GM19239 (cell line): ENCODE data around the gene MAML3.

Source experiments
- DNase-seq: peaks from one replicate; pipeline ENCODE4 v3.0.0; 2011; ENCODE audit warnings: low spot score; ENCODE audit not compliant: insufficient read length
- FAIRE-seq: peaks from 2 replicates; lab custom pipeline; 2011; peaks lifted over from hg19 to GRCh38; lab: Jason Lieb, UNC

MAML3 gene

DNA sequence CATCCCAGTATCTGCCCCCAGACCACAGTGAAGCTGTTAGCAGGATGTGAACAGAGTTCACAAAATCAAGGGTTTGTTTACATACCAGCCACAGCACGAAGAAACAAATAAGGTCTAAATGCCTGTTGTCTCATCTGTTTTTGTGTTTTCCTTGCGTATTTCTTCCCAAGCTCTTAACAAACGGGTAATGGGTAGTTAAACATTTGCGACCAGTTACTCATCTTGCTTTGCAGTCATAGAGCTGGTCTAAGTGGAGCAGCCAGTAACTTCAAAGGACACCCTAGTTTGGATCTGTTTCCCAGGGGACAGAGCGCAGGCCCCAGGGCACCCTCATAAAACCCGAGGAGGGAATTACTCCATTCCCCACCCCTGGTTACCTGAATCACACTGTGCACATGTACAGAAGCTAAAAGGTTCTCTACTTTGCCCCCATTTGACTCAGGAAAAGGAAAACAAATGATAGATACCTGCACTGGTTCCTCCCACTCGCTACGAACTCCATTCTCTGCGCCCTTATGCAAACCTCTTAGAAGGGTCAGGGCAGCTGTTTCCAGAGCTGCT is 68.8 kb downstream of the MAML3 start:
- FAIRE-seq: no peak

DNA sequence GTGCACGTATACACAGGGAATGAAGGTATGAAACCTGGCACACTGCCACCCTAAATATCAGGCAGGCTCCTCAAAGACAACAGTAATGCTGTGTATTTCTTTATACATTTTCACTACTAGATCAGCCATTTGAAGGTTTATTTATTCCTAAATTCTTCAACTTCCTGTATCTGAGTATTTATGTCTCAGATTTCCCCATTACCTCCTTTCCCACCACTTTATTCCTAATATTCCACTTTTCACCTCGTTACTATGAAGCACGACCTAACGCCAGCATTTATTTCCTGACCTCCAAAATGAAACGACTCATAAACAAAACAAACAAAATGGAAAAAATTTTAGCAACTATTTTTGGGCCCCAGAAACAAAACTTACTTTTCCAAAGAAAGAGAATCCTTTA is 69.6 kb downstream of the MAML3 start:
- FAIRE-seq (no peak), DNase-seq (no peak)

More for the DNA sequence above, 68.8 kb downstream of the MAML3 start:
- DNase-seq: no peak

DNA sequence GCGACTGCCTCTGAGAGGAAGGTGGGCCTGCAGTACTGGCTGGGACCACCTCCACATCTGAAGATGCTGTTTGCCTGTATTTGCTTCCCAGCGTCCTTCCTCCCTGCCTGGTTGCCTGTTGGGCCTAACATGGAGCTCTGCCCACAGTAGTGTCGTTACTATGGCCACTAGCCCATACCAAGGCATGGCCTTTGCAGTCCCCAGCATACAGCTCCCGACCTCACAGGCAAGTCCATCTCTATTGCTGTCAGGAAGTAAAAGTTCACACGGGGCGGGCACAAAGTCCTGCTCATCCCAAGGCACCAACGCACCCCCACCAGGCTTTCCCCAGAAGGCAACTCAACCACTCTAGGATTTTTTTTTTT is 71.6 kb downstream of the MAML3 start:
- DNase-seq (no peak), FAIRE-seq (no peak)

DNA sequence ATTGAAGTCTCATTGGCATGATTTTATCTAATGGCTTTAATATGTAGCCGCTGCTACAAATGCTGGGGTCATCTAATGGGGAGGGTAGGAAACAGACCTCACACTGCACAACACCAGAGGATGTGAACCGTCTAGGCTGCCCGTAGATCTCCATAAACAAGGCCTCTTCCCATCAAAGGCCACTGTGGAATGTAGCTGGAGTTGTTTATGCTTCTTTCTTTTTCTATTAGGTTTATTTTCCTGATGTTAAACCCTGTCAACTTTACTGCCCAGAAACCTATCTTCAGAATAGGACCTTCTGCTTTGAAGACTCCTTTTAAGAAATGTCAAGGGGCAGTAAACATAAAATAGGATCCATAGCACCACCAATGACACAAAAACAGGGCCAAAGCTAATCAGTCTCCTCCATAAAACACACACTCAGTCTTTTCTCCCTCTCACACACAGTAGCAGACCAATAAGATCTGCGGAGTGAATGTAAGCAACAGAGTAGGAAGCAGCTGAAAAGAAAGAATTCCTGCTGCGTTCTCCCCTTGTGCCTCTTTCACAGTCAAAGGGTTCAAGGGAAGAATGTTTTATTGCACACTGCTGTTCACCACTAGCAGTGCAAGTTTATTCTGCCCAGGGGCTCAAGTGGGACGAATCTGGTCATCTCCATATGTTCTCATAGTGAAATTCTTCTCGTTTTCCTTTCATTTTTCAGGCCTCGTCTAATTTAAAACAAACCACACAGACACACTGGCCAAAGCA is 72.2 kb downstream of the MAML3 start:
- DNase-seq (no peak), FAIRE-seq (no peak)

DNA sequence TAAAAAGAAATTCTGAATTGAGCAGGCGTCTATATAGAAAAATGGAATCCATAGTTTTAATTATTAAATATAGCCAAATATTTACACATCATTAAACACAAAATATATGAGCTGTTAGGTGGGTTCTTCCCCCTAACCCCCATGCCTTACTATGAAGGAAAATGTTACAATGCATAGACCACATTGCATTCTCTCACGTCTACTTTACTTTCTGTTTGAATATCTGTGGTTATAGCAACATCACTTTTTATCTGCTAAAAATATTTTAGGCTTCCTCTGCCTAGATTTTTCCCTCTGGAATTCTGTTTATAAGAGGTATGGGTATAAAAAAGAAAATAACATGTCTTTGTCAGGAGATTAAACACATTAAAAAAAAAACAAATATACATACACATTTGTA is 73.1 kb downstream of the MAML3 start:
- no peak for FAIRE-seq

DNA sequence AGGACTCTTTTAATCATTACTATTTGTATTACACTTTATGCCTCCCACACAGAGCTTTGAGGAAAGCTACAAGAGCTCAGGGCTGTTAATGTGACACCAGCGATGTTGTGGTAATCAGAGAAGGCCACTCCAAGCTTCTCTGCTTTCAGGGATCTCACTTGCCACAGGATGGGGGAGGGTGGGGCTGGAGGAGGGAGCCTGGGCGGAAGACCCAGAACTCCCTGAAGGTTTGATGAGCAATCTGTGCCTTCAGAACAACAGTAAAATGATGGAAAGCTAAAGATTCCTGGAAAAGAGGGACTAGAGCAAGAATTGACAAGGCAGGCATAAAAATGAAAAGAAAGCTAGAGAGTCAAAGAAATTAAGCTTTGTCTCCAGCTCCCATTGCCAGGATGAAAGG is 75.6 kb downstream of the MAML3 start:
- DNase-seq (no peak), FAIRE-seq (no peak)

More for the DNA sequence above, 73.1 kb downstream of the MAML3 start:
- DNase-seq: no peak

DNA sequence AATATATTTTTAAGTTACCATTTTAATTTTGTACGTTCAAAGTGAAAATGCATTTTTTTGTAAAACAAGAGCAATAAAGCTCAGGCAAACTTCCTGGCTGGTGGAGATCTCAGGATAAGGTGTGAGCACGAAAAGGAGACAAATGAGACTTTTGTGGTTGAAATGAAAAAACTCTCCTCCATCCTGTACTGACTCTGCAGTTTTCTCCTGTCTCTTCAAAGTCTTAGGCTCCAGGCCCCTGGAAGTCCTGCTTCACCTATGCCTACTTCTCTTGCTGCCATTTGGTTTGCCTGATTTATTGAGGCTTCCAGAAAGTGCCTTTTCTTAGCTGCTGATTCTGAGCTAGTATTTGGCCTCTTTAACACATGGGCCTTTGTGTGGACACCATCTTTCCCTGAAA is 77.7 kb downstream of the MAML3 start:
- DNase-seq (no peak), FAIRE-seq (no peak)

DNA sequence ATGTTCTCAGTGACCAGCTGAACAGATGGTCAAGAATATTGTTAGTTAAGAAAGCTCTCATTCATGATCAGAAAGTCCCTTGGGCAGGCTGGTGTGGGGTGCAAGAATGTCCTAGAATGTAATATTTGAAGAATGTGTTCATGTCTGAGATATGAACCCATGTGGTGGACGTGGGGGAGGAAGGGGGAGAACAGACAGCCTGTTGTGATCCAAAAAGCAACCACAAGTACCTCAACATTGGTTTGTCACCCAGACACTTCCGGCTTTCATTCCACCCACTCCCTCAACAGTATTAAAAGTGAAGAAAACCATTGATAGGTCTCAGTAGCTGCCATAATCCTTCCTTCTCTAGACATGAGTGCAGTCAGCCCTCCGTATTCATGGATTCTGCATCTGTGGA is 82.2 kb downstream of the MAML3 start:
- DNase-seq: peak; percentile 33
- peak; percentile 52 for FAIRE-seq

DNA sequence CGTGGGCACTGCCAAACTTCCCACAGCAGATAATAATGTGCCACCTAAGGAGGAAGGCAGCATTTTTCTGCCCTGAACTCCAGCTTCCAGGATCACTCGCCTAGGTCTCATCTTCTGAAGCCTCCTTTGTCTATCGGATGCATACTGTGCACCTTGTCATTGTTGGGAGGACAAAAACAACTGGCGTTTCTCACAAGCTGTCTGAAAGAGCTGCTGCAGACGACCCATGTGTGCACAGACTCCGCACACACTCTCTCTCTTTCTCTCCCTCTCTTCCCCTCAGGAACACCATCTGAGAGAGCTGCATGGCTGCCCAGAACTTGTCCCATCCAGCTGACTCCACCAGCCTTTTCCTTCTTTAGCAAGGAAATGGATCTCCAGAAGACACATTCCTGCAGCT is 83.0 kb downstream of the MAML3 start:
- DNase-seq (no peak), FAIRE-seq (no peak)

DNA sequence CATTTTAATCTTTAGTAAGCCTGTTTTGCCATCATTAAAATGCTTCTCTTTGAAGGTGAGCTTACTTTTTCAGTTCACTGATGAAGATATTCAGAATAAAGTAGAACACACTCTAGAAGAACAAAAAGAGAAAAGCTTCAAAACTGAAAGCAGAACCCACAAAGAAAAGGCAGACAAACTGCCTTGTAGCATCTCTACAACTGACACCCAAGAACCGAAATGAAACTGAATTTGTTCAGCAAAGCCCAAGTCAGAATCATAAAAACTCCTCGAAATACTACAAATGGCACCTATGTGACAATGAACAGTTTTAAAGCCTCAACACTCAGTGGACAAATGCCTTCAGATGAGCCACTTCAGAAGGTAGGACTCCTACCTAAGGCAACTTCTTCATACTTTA is 83.6 kb downstream of the MAML3 start:
- DNase-seq (no peak), FAIRE-seq (no peak)

DNA sequence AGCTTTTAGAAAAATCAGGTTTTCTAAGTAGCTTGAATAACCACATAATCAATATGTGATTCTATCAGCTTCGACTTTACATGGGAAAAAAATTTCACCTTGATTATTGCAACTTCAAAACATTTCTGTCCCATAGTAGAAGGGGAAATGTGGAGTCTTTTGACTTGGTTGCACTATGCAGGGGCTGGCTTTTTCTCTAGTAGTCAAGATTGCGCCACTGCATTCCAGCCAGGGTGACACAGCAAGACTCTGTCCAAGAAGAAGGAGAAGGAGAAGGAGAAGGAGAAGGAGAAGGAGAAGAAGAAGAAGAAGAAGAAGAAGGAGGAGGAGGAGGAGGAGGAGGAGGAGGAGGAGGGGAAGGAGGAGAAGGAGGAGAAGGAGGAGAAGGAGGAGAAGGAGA is 84.9 kb downstream of the MAML3 start:
- no peak for DNase-seq
- FAIRE-seq: no peak

DNA sequence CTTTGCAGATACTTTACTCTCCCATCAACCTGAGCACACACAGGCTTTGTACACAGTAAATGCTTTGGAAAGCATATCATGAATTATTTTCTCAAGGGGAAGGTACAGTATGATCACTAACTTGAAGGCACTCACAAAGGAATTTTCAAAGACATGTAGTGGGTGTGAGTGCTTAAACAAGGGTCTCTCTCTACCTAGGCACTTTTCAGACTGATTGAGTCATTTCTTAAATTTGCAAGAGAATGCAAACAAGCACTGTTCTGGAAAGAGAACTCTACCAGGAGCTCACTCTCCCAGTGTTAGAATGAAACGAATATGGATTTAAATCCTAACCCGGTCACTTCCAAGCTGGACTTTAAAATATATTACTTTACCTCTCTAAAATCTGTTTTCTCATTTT is 85.7 kb downstream of the MAML3 start:
- DNase-seq (no peak), FAIRE-seq (no peak)

DNA sequence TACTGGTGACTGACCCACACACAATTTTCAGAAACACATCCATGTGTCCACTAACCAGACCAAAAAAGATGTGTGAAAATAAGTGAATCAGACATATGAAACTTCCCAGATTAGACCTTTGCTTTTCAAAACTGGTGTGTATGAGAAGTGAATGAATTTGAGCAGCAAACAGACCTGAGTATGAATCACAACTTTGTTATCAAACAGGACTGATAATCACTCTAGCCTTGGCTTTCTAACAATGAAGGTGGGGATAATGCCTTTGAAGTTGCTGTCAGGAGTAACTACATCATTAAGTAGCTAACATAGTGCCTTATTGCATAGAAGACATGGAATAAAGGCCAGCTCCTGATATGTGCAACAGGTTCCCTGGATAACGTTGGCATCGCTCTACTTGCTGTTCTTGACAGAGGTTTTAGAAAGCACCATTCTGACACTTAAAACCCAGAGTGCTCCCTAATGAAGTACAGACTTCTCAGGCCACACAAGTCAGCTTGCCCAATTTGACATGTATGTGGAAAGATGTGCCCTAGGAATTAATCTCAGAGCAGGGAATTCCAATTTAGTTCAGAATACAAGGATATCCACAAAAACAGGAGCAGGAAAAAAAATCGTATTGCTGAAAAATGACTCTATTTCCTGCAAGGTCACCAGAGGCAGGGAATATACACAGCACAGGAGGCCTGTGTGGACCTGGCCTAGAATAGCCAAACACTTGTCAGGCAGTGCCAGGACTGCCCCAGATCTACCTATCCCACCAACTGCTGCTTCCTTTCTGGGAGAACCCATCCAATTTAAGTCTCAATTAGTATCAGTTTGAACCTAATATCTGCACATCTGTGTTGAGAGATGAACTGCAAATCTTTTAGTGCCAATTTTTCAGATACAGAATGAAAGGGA is 87.7 kb downstream of the MAML3 start:
- no peak for FAIRE-seq
- DNase-seq: no peak

DNA sequence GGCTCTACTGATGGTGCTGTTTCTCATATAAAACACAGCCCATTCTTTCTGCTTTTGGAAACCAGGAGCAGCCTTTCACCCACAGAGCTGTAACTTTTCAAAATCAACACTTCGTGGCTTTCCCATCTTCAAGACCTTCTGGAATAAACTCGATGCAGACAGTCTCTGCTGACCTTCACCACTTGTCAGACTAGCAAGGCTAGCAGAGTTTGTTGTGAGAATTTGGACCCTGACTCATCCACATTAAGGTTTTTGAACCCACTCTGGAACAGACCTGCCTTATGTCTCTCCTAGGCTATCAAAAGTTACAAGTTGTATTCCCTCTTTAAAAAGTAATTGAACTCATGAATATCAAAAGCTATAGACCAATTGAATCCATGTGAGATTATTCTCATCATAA is 88.6 kb downstream of the MAML3 start:
- DNase-seq: no peak
- FAIRE-seq: no peak

DNA sequence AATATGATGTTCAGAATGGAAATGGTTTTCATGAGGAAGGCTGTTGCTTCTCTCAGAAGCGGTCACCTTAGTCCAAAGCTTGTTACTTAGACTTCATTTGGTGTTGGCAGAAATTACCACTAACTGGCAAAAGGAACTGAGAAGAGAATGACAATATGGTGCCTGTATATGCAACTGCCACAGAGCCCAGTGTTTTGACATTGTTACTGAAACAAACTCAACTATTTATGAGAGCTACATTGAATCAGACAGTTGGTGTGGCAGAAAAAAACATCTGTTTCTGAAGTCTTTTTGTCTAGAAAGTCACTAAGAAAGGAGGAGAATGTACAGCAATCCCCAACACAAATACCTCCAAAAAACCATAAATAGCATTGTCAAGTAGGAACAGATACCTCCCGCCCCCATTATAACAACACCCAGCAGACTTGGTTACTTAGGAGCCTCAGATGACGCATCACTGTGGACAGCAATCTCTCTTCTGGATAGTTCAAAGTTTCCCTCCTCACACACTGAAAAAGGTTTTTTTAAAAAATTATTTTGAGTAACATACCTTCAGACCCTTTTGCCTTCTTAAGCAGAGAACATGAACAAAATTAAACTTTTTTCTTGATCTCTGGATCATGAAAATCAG is 92.2 kb downstream of the MAML3 start:
- no peak for FAIRE-seq
- no peak for DNase-seq

DNA sequence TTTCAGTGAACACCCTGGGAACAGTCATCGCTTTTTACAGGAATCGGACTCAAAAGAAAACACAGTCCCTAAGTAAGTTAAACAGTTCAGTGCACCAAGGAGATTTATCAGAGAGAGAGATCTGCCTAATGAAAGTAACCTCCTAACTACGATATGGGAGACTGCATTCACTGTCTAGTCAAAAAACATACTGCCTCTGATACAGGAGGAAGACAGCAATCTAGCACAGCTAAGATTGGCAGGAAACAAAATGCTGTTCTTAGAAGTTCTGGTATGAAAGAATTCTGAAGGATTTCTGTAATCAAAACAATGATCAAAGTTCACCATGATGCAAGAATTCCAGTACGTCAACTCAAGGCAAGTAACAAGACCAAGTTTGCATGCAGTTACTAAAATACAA is 92.8 kb downstream of the MAML3 start:
- DNase-seq (no peak), FAIRE-seq (no peak)

DNA sequence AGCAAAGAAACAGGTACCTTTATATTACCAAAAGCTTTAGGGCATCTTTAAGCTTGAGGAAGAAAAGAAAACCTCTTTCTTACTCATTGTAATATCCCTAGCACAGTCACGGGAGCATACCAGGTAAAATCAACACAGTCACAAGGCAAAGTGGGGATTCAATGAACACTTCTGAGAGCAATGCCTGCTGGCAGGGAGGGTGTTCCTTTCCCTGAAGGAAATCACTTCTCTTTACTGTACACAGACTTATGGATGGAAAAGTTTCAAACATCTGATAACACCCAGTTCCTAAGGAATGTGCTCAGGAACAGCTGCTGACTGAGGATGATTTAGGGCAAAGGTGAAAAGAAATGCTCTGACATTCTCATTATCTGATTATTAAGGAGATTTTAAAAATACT is 94.8 kb downstream of the MAML3 start:
- DNase-seq: no peak
- FAIRE-seq: peak; percentile 4

DNA sequence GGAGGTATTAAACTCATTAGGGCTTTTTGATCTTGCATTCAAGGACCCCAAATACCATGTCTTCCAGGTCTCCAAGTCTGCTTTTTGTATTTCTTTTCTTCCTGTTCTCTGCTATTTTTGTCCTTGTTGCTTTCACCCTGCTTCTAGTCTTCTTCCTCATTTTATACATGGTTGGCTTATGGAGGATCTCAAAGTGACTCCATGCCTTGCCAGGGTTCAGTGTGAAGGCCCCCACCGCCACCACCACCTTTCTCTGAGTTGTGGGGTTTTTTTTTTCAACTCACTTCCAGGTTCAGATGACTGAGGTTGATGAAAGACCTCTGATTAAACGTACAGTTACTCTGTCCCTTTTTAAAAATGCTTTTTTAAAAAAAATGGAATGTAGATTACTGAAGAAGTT is 96.3 kb downstream of the MAML3 start:
- no peak for DNase-seq
- no peak for FAIRE-seq

DNA sequence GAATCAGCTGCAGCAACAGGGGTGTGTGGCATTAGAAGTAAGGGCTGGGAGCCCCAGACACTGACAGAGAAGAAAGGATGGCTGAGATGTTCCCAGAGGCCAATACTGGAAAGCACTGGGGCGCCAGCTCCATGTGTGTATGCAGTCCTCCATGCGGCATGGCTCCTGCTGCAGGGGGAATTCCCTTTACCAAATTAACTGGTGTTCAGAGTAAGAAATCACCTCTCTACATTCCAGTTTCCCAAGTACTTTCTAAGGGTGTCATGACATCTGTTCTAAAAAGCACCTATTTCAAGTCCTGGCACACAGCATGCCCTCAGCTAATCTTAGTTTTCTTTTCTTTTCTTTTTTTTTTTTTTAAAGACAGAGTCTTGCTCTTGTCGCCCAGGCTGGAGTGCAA is 98.0 kb downstream of the MAML3 start:
- FAIRE-seq: no peak
- DNase-seq: no peak

DNA sequence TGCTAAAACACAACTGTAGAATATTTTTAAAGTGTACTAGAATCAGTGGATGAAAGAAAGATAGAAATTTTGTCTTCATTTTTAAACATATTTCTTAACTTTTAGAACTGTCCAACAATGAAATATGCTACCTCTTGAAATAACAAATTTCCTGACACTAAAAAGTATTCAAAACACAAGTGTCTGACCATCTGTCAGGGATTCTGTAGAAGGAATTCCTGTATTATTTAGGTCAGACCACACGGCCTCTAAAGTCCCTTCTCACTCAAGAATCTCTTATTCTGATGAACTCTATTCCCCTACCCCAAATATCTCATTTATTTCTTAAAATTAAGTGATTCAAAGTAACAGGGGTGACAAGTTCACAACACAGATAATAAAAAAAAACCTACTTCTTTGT is 99.1 kb downstream of the MAML3 start:
- FAIRE-seq (no peak), DNase-seq (no peak)

DNA sequence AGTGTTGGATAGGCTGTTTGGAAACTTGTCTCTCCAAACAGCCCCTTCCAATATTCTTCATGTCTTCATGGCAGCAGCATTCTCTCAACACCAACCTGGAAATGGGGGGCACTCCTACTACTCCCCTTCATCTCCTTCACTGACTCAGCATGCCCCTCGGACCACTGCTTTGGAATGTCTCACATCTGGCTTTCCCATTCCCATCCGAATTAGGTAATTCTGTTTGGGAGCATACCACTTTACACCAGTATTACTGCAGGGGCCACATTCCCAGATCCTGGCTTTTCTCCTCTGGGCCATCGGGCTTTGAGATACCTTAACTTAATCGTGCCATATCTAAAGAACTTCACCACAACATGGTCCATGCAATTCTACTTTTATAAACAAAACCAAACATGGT is 100.8 kb downstream of the MAML3 start:
- DNase-seq (no peak), FAIRE-seq (no peak)
